Femur (tissue), 1 donor: ENCODE data around the gene TSPAN19.
"Not testable (repeated sequence)": the region's sequence is repeated elsewhere in the genome, so short reads cannot be mapped to it uniquely, and the experiment has no call there.

Experiments
- DNase-seq: peaks from one replicate; pipeline ENCODE4 v3.0.0-alpha.2; 2017

Gene TSPAN19

DNA sequence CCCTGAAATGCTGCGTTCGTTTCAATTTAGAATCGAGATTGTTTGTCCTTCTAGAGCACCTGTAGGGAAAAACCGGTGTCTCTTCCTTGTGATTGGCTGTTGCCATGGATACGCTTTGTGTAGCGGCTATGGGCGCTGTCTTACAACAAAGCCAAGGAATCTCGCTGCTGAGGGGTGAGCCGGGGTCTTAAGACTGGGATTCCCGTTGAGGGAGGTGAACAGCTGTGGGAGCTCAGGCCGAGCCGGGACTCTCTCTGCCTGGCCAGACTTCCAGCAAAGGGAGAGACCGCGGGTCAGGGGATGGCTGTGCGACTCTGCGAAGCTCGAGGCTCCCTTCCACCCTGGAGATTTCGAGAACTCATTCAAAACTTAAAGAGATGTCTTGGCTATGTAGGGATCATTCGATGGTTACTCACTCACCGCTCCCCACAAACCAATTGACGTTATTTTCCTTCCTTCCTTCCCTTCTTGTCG, at the start of gene TSPAN19, which contains the start of gene LRRIQ1:
Gene TSPAN19 (minus strand): TSS at position 44 of the 474 bp plus-strand sequence. CDS start 6,331 bp downstream, outside the sequence.
Gene LRRIQ1 (plus strand): TSS at position 118 of the 474 bp plus-strand sequence. CDS start 1,826 bp downstream, outside the sequence.
- DNase-seq = peak; percentile 82

DNA sequence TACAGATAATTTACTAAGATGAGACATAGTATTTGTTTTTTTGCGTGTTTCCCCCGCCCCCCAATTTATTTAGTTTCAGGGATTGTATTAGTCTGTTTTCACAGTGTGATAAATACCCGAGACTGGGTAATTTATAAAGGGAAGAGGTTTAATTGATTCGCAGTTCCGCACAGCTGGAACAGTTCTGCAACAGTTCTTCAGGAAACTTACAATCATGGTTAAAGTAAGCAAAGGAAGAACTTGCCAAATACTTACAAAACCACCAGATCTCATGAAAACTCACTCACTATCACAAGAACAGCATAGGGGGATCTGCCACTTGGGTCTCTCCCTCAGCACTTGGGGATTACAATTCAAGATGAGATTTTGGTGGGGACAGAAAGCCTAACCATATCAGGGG, 49.0 kb upstream of the TSPAN19 start:
- no peak for DNase-seq

DNA sequence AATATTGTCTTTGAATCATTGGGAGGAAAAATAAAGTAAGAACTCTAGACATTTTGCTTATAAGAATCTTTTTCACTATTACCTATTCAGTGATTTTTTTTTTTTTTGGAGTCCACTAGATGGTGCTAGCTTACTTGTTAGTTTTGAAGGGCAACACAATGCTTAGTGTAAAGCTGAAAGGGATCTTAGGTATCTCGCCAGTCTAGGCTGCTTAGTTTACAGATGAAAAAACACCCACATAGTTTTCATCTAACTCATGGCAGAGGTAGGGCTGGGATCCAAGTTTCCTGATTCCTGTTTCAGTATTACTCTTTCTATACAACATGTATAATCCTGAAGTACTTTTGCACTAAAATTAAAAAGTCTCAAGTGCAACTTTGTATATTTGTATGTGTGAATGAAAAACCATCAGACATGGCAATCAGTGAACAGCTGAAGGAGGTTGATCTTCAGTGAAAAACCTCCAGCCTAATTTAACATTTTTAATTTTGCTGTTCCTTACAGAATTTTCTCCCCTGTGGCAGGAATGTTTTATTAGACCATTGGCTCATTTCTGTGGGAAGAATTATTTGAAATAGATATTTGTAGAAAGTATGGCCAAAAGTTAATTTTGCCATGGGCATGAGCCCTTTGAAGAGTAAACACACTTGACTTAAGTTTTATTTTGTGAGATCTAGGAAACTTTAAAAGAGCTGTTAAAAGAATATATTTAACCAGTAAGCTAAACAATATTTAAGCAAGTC, 40.8 kb upstream of the TSPAN19 start:
- DNase-seq = no peak

DNA sequence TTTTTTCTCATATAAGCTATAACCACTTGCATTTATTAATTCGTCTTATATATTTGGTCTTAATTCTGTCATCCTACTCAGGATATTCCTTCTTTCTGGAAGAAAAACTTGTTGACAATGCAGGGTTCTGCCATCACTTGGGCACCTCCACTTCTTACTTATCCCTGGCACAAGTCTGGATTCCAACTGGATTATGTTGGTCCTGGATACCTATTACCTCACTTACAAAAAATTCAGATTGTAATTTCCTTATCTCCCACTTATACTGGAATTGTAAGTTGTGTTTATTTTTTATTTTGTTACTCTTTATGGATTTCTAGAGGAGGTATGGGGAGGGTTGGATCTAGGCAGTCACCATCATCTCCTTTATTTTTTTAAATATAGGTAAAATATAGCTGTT, 36.7 kb upstream of the TSPAN19 start:
- no peak for DNase-seq

DNA sequence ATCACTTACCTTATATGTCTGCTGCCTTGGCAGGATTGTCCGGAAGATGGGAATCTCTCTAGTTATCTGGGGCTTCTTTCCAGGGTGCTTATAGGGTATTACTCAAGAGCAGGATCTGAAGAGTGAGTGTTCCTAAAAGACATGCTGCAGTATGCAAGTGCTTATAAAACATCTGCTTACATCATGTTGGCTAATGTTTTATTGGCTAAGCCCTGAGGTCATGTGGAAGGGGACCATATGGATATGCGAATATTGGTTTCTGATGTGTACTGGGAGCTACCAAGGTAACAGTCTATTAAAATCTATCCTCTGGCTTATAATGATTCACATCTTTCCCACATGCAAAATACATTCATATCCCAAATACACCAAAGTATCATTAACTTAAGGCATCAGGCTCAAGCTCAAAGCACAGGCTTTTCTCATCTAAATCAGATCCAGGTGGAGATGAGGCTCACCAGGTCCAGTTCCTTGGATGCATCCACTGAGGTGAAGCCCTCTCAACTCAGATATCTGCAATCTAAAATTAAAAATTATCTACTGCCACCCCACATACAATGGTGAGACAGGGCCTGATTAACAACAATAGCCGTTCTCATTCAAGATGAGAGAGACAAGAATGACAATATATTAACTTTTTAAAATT, 29.9 kb upstream of the TSPAN19 start:
- no peak for DNase-seq

DNA sequence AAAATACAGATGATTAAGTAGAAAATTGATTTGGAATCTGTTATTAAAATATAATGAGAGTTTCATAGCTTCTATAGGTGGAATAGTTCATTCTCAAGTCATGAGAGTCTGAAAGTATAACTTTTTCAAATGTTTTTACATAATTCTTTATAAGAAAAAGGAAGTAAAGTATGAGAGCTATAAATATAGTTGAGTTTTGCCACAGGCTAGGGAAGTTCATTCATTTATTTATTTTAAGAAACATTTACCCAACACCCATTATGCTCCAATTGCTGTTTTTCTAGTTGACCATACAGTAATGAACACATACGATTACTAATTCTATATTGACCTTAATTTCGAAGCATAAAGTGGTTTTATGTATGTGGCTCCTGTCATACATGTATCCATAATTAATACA, 24.8 kb upstream of the TSPAN19 start:
- no peak for DNase-seq

DNA sequence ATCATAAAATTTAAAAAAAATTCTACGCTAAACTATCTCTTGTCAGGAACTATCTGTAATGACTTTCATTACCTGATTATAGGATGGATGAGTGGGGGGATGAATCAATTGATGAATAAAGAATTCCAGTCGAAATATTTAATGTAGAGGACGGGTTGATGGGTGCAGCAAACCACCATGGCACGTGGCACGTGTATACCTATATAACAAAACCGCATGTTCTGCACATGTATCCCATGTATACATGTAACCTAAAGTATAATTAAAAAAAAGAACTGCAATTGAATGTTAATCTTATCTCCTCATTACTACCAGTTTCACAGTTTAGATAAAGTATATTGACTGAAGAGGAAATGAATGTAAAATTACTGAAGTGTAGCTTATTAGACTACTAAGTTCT, 23.5 kb upstream of the TSPAN19 start:
- DNase-seq = no peak

DNA sequence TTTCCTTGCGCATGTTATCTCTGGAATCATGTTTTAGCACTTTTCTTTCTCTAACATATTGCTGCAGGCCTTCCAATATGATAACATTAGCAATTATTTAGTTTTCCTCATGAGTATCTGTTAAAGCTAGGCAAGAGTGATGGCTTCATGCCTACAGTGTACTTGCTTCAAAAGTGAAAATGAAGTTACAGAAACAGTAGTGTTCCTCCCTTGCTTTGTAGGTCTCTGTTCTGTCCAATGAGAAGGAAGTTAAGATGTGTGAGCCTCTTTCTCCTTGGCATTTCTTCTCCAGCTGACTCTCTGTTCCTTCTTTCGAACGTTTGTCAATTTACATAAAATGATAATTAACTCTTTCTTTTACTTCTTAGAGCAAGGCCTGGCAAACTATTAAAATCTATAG, 22.3 kb upstream of the TSPAN19 start:
- no peak for DNase-seq

DNA sequence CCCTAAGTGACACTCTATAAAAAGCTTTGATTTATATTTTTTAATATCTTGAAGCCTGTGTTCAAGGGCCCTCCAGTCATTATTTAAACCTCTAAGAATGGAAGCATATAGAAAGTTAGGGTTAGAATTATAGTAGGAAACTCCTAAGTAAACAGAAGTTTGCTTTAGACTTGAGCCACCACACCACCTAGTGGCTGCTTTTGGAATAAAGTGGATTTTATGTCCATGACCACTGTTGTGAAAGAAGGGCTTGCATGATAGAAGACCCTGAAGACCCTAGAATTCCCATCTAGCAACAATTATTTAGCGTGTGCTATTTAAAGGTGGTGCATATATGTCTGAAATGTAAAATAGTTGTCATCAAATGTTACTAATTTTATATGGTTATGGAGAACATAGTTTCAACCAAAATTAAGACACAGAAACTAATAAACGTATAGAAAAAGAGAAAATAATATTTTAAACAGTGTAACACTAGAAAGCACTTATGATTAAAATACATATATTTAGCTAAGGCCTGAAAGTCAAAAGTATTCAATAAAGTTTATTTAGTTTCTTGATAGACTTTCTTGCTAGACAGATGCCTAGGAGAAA, 21.4 kb upstream of the TSPAN19 start:
- peak; percentile 24 for DNase-seq

DNA sequence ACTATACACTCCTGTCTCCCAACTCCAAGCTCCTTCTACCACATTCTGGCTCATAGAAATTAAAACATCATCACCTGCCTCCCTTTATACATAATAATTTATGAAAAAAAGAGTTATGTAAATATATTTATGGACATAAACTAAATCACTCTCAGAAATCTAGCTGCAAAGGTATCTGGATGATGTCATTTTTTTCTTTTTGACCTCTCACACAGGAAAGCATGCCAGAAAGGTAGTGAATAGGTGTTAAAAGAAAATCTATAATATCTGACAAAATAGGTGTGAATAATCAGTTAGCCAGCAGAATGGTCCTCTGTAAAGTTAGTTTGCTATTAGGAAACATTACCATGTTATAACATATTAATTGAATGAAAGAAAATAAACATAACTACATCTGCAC, 7.8 kb upstream of the TSPAN19 start:
- DNase-seq = no peak

DNA sequence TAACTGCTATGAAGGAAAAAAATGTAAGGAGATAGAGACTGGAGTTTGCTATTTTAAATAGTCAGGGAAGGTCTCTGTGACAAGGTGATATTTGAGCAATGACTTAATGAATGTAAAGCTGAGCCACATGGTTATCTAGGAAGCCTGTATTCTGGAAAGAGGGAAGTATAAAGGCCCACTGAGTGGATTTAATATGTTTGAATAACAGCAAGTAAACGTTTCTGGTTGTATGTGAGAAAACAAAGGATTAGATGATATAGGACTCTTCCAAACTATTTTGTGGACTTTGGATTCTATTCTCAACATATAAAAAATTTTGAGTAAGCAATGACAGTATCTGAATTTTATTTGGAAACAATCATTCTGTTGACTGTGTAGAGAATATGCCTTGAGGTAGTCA, 5.3 kb upstream of the TSPAN19 start:
- no peak for DNase-seq

DNA sequence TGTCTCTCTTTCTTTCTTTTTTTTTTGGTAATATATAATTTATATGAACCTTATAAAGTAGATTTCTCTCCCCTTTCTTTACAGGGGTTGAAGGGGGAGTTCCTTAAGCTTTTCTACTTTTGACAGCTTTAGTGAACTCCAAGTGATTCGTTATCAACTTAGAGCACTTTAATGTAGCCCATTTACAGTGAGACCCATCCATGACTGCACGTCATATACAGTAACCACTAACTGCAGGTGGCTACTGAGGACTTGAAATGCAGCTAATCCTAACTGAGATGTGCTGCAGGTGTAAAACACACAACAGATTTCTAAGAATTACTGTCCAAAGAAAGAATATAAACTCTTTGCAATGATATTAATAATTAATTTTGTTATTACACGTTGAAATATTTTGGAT, 656 bp upstream of the TSPAN19 start:
- no peak for DNase-seq

DNA sequence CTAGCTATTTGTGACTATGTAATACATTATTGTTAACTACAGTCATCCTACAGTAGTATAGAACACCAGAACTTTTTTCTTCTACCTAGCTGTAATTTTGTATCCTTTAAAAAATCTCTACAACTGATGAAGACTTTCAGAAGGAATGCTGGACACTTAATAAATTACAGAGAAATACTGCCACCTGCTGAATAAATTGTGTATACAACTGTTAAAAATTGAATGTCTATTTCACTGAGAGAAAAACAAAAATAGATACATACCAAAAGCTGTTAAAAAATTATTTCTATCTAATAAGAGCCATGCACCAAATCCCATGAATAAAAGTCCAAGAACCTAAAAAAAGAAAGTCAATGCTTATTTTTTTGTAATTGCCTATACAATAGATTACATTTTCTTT, 6.6 kb downstream of the TSPAN19 start:
- no peak for DNase-seq

DNA sequence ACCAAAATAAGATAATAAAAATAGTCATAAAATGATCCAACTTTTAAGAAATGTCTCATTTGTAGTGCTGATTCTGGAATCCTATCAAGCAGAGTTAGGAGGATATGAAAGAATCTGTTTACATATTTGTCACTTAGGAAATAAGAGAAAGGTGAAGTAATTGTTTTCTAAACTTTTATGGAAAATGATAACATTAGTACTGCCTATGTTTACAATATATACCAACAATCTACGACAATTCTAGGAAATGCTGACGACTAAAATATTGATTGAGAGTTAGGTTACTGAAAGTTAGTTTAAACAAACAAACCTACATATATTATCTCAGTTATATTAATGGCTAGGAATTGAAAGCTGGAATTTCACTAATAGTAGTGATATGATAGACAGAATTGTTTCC, 18.0 kb downstream of the TSPAN19 start:
- DNase-seq = no peak

DNA sequence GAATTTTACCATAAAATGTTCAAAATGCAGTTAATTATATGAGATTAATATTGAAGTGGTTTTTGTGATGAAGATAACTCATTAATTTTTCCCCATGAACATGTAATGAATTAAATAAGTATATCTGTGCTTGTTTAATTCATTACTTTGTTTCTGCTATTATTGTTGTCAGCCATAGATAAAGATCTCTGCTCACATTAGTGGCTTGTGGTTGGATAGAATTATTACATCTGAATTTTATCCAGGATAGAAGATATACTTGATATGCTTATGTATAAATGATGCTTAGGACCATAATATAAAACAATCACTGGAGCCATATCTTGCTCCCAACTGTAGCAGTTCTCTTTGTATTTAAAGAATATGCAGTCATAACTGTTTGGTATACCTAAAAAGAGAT, 18.5 kb downstream of the TSPAN19 start:
- no peak for DNase-seq

DNA sequence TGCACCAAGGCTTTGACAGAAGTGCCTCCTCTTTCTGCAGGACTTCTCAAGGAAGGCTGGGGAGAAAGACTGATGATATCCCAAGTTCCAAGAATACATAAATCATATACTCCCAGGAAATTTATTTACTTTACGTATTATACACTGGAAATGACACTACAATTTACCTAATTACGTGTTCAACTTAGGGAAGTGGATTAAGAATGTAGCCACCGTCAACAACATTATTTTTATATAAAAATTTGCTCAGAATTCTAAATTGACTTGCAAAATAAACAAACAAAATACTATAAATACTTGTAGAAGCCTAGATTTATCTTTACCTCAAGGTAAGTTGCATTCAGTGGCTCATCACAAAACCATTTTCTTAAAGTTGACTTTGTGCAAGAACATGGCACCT, 18.9 kb downstream of the TSPAN19 start:
- DNase-seq = no peak

DNA sequence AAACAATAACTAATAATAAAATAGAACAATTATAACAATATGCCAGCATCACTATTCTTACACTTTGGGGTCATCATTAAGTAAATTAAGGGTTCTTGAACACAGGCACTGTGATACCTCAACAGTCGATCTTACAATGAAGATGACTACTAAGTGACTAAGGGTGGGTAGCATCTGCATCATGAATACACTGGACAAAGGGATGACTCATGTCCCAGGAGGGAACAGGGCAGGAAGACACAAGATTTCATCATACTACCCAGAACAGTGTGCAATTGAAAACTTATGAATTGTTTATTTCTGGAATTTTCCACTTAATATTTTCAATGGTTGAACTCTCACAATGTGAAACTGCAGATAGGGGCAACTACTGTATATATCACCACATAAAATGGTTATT, 19.7 kb downstream of the TSPAN19 start:
- no peak for DNase-seq

DNA sequence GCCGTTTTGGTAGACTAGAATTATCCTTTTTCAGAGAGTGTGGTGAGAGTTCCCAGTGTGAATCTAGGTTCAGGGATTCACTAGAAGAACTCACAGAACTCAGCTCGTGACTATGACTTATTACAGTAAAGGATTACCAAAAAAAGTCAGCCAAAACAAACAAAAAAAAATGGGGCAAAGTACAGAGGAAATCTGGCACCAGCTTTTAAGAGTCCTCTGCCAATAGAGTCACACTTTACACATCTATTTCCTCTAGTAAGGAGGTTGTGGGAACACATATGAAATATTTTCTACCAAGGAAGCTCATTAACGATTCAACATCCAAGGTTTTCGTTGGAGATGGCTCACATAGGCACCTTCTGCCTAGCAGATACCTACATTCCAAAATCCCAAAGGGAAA, 28.2 kb downstream of the TSPAN19 start:
- no peak for DNase-seq

DNA sequence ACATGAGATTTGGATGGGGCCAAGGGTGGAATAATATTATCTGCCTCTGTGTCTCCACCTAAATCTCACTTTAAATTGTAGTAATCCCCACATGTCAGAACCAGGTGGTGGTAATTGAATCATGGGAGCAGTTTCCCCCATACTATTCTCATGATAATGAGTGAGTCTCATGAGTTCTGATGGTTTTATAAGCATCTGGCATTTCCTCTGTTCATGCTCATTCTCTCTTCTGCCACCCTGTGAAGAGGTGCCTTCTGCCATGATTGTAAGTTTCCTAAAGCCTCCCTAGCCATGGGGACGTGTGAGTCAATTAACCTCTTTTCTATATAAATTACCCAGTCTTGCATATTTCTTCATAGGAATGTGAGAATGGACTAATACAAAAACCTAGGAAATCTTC, 29.9 kb downstream of the TSPAN19 start:
- DNase-seq = no peak

DNA sequence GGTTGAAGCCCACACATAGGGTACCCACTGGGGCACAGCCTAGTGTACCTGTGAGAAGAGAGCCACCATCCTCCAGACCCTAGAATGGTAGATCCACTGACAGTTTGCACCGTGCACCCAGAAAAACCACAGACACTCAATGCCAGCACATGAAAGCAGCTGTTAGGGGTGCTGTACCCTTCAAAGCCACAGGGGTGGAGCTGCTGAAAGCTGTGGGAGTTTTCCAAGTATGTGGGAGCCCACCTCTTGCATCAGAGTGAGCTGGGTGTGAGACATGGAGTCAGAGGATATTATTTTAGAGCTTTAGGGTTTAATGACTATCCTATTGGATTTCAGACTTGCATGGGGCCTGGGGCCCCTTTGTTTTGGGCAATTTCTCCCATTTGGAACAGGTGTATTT, 30.5 kb downstream of the TSPAN19 start:
- no peak for DNase-seq

DNA sequence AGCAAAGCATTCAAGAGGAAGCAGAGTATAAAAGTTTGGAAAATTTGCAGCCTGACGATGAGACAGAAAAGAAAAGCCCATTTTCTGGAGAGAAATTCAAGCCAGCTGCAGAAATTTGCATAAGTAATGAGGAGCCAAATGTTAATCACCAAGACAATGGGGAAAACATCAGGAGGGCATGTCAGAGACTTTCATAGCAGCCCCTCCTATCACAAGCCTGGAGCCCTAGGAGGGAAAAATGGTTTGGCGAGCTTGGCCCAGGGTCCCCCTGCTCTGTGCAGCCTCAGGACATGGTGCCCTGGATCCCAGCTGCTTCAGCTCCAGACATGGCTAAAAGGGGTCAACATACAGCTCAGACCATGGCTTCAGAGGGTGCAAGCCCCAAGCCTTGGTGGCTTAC, 31.0 kb downstream of the TSPAN19 start:
- DNase-seq = not testable (repeated sequence)

DNA sequence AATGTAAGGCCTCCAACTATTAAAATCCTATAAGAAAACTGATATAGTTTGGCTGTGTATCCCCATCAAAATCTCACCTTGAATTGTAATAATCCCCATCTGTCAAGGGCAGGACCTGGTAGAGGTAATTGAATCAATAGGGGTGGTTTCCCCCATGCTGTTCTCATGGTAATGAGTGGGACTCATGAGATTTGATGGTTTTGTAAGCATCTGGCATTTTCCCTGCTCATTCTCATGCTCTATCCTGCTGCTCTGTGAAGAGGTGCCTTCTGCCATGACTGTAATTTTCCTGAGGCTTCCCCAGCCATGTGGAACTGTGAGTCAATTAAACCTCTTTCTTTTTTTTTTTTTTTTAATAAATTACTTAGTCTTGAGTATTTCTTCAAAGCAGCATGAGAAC, 31.9 kb downstream of the TSPAN19 start:
- DNase-seq = no peak

DNA sequence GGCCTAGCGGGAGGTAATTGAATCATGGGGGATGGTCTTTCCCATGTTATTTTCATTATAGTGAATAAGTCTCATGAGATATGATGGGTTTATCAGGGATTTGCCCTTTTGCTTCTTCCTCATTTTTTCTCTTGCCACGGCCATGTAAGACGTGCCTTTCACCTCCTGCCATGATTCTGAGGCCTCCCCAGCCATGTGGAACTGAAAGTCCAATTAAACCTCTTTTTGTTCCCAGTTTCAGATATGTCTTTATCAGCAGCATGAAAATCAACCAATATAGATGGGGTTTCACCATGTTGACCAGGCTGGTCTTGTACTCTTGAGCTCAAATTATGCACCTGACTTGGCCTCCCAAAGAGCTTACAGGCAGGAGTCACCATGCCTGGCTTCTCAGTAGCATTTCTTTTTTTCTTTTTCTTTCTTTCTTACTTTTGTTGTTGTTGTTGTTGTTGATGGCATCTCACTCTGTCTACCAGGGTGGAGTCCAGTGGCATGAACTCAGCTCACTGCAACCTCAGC, 33.2 kb downstream of the TSPAN19 start:
- DNase-seq = no peak

DNA sequence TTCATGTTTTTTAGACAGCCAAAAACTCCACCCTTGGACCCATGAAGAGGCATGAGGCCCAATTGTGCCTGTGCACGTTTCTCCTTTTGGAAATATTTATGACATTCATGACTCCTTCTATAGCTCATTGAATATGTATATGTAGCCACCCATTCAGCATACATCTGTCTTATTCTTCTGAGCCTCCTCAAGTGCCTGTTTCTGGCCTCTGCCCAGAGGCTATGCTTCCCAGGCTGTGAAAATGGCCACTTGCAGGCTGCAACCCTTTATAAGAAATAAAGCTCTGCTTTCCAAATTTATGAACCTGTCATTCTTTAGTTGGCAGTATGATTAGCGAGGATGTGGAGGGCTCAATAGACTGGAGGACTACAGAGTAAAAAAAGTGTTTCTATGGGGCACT, 35.3 kb downstream of the TSPAN19 start:
- DNase-seq = no peak
